ENCODE results near the gene DHRS13. TPM values are rescaled to one million over a fixed set of nuclear protein-coding genes. Genes with fewer than 3 reads are reported as not detected.

DHRS13 gene
- total and polyA plus RNA-seq, 3 donors from 2014 or later, result 8.7 to 18.6 (median 14.9) TPM

DNA sequence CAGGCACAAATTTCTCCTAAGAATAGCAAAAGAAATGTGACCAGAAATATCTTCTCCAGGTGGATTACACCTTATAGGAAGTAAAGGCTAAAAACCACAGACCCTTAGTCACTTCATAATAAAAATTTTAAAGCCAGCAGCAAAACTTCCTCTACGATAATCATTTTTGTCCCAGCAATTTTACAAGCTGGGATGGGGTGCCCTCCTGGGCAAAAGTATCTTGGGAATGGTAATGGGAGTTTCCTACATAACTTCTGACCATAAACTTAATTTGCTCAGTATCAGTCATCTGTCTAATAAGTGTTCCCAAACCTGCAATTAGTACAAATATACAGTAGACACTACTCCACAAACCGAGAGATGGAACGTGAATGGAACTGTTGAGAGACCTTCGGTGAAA is 45.5 kb upstream of the DHRS13 start:
- Histone ChIP-seq H3K9me3 (no peaks in the 10 kb centered on the region), H3K27ac (peak overlapping the region; percentile 91 to 93), H3K36me3 (ENCODE audit: low read depth, missing control alignments) (no peaks in the 10 kb centered on the region), H3K4me1 (peaks cover 21% of the 10 kb centered on the region), H3K4me3 (peak overlapping the region; percentile 90 to 94), H3K27me3 (no peaks in the 10 kb centered on the region)
- TF ChIP-seq POLR2A (IDR thresholded peaks at IDR 0.05), result no peak
- TF ChIP-seq, protein P1, sequence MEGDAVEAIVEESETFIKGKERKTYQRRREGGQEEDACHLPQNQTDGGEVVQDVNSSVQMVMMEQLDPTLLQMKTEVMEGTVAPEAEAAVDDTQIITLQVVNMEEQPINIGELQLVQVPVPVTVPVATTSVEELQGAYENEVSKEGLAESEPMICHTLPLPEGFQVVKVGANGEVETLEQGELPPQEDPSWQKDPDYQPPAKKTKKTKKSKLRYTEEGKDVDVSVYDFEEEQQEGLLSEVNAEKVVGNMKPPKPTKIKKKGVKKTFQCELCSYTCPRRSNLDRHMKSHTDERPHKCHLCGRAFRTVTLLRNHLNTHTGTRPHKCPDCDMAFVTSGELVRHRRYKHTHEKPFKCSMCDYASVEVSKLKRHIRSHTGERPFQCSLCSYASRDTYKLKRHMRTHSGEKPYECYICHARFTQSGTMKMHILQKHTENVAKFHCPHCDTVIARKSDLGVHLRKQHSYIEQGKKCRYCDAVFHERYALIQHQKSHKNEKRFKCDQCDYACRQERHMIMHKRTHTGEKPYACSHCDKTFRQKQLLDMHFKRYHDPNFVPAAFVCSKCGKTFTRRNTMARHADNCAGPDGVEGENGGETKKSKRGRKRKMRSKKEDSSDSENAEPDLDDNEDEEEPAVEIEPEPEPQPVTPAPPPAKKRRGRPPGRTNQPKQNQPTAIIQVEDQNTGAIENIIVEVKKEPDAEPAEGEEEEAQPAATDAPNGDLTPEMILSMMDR (IDR thresholded peaks at IDR 0.05), result no peak
- WGBS, 2 donors, result 8 to 11% methylated on average over 4 of the region's 4 CpGs
- intact Hi-C loops (cut with DNase I; ENCODE audit: low total_unique reads), result no loop called here
- DNase-seq, result no peak

DNA sequence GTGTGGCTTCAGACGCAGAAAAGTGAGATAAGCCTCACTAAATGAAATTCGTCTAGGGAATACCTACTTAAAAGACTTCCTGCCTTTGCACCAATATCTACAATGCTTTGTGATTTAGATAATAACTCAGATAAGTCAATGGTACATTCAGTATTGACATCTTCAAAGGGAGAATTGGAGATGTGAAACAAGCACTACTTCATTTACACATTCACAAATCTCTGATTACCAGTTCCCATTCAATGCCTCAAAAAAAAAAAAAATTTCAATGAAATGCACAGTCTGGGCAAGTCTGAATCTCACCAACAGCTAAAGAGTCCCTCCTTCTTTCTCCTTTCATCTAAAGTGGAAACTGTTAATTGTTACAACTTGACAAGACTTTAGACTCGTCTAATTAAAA is 44.8 kb upstream of the DHRS13 start:
- TF ChIP-seq, protein P1 (IDR thresholded peaks at IDR 0.05), result no peak
- TF ChIP-seq POLR2A (IDR thresholded peaks at IDR 0.05), result no peak
- Histone ChIP-seq H3K27ac (peak overlapping the region in 1 of 2 donors; percentile 93), H3K4me3 (no peak overlapping the region), H3K27me3 (no peaks in the 10 kb centered on the region), H3K36me3 (ENCODE audit: low read depth, missing control alignments) (no peaks in the 10 kb centered on the region), H3K4me1 (peaks cover 14% of the 10 kb centered on the region), H3K9me3 (no peaks in the 10 kb centered on the region)
- intact Hi-C loops (cut with DNase I; ENCODE audit: low total_unique reads), result no loop called here
- no peak for DNase-seq
- WGBS, 2 donors, result 34 to 37% methylated on average over 3 of the region's 3 CpGs

- no peak overlapping the region for H3K4me3 ChIP-seq
- intact Hi-C loops (cut with DNase I; ENCODE audit: low total_unique reads), result no loop called here
These were observed 43.4 kb upstream of the DHRS13 start for GRCh38 chr17:28946239-28946638.

DNA sequence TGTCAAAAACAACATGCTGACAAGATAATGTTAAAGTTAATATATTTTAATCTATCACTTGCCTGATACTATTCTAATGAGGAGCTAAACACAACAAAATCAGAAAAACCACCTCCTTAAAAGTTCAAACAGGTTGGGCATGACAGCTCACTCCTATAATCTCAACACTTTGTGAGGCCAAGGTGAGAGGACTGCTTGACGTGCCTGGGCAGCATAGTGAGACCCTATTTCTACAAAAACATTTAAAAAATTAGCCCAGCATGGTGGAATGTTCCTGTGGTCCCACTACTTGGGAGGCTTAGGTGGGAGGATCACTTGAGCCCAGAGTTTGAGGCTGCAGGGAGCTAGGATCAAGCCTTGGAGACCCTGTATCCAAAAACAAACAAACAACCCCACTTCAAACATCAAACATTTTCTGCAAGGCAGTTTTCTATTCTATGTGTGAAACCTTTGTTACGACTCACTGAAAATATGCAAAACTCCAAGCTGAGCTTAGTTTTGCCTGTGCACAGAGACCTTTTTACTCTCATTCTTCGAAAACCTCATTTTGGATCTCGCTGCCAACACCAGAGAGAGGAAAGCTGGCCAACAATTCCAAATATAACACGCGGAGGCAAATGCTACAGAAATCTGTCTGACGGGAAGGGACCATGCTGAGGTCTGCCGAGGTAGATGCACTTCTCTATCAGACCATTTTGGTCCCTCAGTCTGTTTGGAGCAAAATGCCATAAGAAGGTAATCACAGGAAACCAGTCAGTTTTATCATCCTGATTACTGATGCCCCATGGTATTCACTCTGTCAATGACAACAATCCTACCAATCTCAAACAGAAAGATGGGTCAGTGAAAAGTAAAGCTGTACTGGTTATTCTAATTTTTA is 42.2 kb upstream of the DHRS13 start:
- Histone ChIP-seq H3K27me3 (no peaks in the 10 kb centered on the region), H3K36me3 (ENCODE audit: low read depth, missing control alignments) (no peaks in the 10 kb centered on the region), H3K4me1 (peaks cover 19% of the 10 kb centered on the region), H3K27ac (no peak overlapping the region), H3K9me3 (no peaks in the 10 kb centered on the region), H3K4me3 (no peak overlapping the region)
- intact Hi-C loops (cut with DNase I; ENCODE audit: low total_unique reads), result no loop called here
- no peak for DNase-seq
- 41 to 45% methylated on average over 8 of the region's 8 CpGs for WGBS, 2 donors
- TF ChIP-seq, protein P1 (IDR thresholded peaks at IDR 0.05), result no peak
- no peak for TF ChIP-seq POLR2A (IDR thresholded peaks at IDR 0.05)

More at GRCh38 chr17:28946239-28946638, 43.4 kb upstream of the DHRS13 start:
- TF ChIP-seq, protein P1 (IDR thresholded peaks at IDR 0.05), result no peak
- TF ChIP-seq POLR2A (IDR thresholded peaks at IDR 0.05), result no peak
- no peak for DNase-seq
- H3K4me1 ChIP-seq, result peaks cover 13% of the 10 kb centered on the region
- no peaks in the 10 kb centered on the region for H3K36me3 ChIP-seq (ENCODE audit: low read depth, missing control alignments)
- WGBS, 2 donors, result 53 to 71% methylated on average over 4 of the region's 4 CpGs
- H3K27ac ChIP-seq, result peak overlapping the region in 1 of 2 donors; percentile 5
- H3K27me3 ChIP-seq, result no peaks in the 10 kb centered on the region
- H3K9me3 ChIP-seq, result no peaks in the 10 kb centered on the region

All from testis (tissue), 3 donors.